ENCODE results near the gene EHHADH. TPM values are rescaled to one million over a fixed set of nuclear protein-coding genes. Genes with fewer than 3 reads are reported as not detected.

Gene EHHADH
- total RNA-seq, 1 donor from 2014 or later: 4.4 TPM

DNA sequence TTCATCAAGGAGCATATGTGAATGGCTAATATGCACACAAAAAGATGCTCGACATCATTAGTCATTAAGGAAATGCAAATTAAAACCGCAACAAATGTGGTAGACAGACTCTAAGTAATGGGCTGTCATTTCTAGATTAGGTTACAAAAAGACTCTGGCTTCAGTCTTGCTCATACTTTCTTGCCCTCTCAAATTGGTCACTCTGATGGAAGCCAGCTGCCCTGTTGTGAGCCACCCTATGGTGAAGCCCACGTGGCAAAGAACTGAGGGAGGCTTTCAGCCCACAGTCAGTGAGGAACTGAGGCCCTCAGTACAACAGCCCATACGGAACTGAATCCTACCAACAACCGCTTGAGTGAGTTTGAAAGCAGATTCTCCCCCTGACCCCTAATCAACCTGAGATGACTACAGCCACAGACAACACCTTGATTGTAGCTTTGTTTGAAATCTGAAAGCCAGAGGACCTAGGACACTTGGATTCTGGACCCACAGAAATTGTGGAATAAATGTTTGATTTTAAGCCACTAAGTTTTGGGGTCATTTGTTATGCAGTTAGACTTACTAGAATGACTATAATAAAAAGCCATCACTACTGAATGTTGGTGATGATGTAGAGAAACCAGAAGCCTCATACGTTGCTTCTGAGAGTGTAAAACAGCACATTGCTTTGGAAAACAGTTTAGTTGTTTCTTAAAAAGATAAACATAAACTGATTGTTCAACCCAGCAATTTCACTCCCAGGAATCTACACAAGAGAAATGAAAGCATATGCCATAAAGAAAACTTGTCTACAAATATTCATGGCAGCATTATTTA, 45.7 kb downstream of the EHHADH start:
- Mint-ChIP-seq H3K27me3 (ENCODE audit: low read depth, unreplicated experiment) (no peaks in the 10 kb centered on the region), H3K4me3 (ENCODE audit: unreplicated experiment) (no peak overlapping the region), H3K36me3 (ENCODE audit: low read depth, unreplicated experiment) (no peaks in the 10 kb centered on the region), H3K27ac (ENCODE audit: unreplicated experiment) (no peak overlapping the region), H3K4me1 (ENCODE audit: low read depth, unreplicated experiment) (peaks cover 4% of the 10 kb centered on the region), H3K9me3 (ENCODE audit: unreplicated experiment) (no peaks in the 10 kb centered on the region)
- no peaks in the 10 kb centered on the region for H3K27me3 ChIP-seq (ENCODE audit: insufficient read depth, low read length)
- TF ChIP-seq, protein P1, sequence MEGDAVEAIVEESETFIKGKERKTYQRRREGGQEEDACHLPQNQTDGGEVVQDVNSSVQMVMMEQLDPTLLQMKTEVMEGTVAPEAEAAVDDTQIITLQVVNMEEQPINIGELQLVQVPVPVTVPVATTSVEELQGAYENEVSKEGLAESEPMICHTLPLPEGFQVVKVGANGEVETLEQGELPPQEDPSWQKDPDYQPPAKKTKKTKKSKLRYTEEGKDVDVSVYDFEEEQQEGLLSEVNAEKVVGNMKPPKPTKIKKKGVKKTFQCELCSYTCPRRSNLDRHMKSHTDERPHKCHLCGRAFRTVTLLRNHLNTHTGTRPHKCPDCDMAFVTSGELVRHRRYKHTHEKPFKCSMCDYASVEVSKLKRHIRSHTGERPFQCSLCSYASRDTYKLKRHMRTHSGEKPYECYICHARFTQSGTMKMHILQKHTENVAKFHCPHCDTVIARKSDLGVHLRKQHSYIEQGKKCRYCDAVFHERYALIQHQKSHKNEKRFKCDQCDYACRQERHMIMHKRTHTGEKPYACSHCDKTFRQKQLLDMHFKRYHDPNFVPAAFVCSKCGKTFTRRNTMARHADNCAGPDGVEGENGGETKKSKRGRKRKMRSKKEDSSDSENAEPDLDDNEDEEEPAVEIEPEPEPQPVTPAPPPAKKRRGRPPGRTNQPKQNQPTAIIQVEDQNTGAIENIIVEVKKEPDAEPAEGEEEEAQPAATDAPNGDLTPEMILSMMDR (IDR thresholded peaks at IDR 0.05; ENCODE audit: insufficient read depth, low read depth, low read length): no peak
- no peak for TF ChIP-seq EZH2 (IDR thresholded peaks at IDR 0.05; ENCODE audit: insufficient read depth, low read length)
- DNase-seq (ENCODE audit: low read depth) (peak; percentile 89), FAIRE-seq (no peak)
- no peaks in the 10 kb centered on the region for H4K20me1 ChIP-seq (ENCODE audit: insufficient read depth, low read length)
- H3K4me2 ChIP-seq (ENCODE audit: low read length): peak overlapping the region; percentile 52
- H3K27ac ChIP-seq (ENCODE audit: low read depth, low read length): no peak overlapping the region
- H3K9ac ChIP-seq (ENCODE audit: low read length): no peak overlapping the region
- H3K79me2 ChIP-seq (ENCODE audit: insufficient read depth, low read length): no peaks in the 10 kb centered on the region
- H3K36me3 ChIP-seq (ENCODE audit: insufficient read depth, low read length): no peaks in the 10 kb centered on the region
- peaks cover 12% of the 10 kb centered on the region for H3K4me1 ChIP-seq (ENCODE audit: insufficient read depth, low read length)
- peak overlapping the region; percentile 57 for H2AFZ ChIP-seq (ENCODE audit: low read depth, low read length)
- no peak overlapping the region for H3K4me3 ChIP-seq (ENCODE audit: insufficient read depth, low read depth, low read length)
- no peaks in the 10 kb centered on the region for H3K9me3 ChIP-seq (ENCODE audit: insufficient read depth, low read depth, low read length)

DNA sequence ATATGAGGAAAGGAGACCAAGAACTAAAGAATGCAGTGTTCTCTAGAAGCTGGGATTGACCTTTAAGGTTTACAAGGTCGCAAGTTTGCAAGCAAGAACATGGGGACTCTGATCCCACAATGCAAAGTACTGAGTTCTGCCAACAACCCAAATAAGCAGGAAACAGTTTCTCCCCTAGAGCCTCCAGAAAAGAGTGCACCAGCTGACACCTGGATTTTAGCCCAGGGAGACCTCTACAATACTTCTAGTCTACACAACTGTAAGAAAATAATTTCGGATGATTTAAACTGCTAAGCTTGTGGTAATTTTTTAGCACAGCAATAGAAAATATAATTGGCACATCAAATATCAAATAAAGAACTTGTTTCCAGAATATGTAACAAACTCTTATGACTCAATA, 46.4 kb downstream of the EHHADH start:
- H3K9me3 Mint-ChIP-seq (ENCODE audit: unreplicated experiment): no peaks in the 10 kb centered on the region
- TF ChIP-seq EZH2 (IDR thresholded peaks at IDR 0.05; ENCODE audit: insufficient read depth, low read length): no peak
- TF ChIP-seq, protein P1 (IDR thresholded peaks at IDR 0.05; ENCODE audit: insufficient read depth, low read depth, low read length): no peak
- Histone ChIP-seq H3K79me2 (ENCODE audit: insufficient read depth, low read length) (no peaks in the 10 kb centered on the region), H2AFZ (ENCODE audit: low read depth, low read length) (no peak overlapping the region), H3K9me3 (ENCODE audit: insufficient read depth, low read depth, low read length) (no peaks in the 10 kb centered on the region), H4K20me1 (ENCODE audit: insufficient read depth, low read length) (no peaks in the 10 kb centered on the region), H3K27ac (ENCODE audit: low read depth, low read length) (no peak overlapping the region), H3K4me2 (ENCODE audit: low read length) (peak overlapping the region; percentile 52), H3K27me3 (ENCODE audit: insufficient read depth, low read length) (no peaks in the 10 kb centered on the region), H3K9ac (ENCODE audit: low read length) (no peak overlapping the region), H3K36me3 (ENCODE audit: insufficient read depth, low read length) (no peaks in the 10 kb centered on the region), H3K4me3 (ENCODE audit: insufficient read depth, low read depth, low read length) (no peak overlapping the region), H3K4me1 (ENCODE audit: insufficient read depth, low read length) (peaks cover 12% of the 10 kb centered on the region)
- peaks cover 2% of the 10 kb centered on the region for H3K36me3 Mint-ChIP-seq (ENCODE audit: low read depth, unreplicated experiment)
- FAIRE-seq: no peak
- no peak overlapping the region for H3K4me3 Mint-ChIP-seq (ENCODE audit: unreplicated experiment)
- DNase-seq (ENCODE audit: low read depth): no peak
- no peak overlapping the region for H3K27ac Mint-ChIP-seq (ENCODE audit: unreplicated experiment)
- H3K27me3 Mint-ChIP-seq (ENCODE audit: low read depth, unreplicated experiment): no peaks in the 10 kb centered on the region
- H3K4me1 Mint-ChIP-seq (ENCODE audit: low read depth, unreplicated experiment): peaks cover 4% of the 10 kb centered on the region

DNA sequence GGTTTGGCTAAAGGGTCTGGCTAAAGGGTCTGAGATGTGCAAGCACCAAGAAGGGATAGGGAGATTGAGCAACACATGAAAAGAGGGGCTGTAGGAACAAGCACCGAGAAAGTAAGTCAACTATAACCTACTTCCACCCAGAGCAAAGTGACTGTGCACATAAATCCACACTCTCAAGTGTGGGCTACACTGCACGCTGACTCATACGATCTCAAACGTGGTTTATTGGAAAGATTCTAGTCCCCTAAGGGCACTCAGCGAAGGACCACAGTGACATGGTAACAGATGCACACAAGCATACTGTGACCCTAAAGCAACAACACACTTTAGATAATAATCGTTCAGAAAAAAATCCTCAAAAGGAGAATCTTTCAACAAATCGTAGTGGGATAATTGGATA, 48.0 kb downstream of the EHHADH start:
- TF ChIP-seq, protein P1 (IDR thresholded peaks at IDR 0.05; ENCODE audit: insufficient read depth, low read depth, low read length): no peak
- TF ChIP-seq EZH2 (IDR thresholded peaks at IDR 0.05; ENCODE audit: insufficient read depth, low read length): no peak
- H3K4me3 ChIP-seq (ENCODE audit: insufficient read depth, low read depth, low read length): no peak overlapping the region
- H3K27me3 ChIP-seq (ENCODE audit: insufficient read depth, low read length): no peaks in the 10 kb centered on the region
- no peak overlapping the region for H3K4me3 Mint-ChIP-seq (ENCODE audit: unreplicated experiment)
- H4K20me1 ChIP-seq (ENCODE audit: insufficient read depth, low read length): no peaks in the 10 kb centered on the region
- no peaks in the 10 kb centered on the region for H3K36me3 ChIP-seq (ENCODE audit: insufficient read depth, low read length)
- DNase-seq (ENCODE audit: low read depth): no peak
- no peak overlapping the region for H2AFZ ChIP-seq (ENCODE audit: low read depth, low read length)
- peaks cover 15% of the 10 kb centered on the region for H3K4me1 ChIP-seq (ENCODE audit: insufficient read depth, low read length)
- no peak overlapping the region for H3K4me2 ChIP-seq (ENCODE audit: low read length)
- no peak overlapping the region for H3K27ac Mint-ChIP-seq (ENCODE audit: unreplicated experiment)
- no peak overlapping the region for H3K9ac ChIP-seq (ENCODE audit: low read length)
- no peaks in the 10 kb centered on the region for H3K9me3 Mint-ChIP-seq (ENCODE audit: unreplicated experiment)
- H3K36me3 Mint-ChIP-seq (ENCODE audit: low read depth, unreplicated experiment): peaks cover 7% of the 10 kb centered on the region
- H3K4me1 Mint-ChIP-seq (ENCODE audit: low read depth, unreplicated experiment): peaks cover 5% of the 10 kb centered on the region
- H3K79me2 ChIP-seq (ENCODE audit: insufficient read depth, low read length): no peaks in the 10 kb centered on the region
- no peaks in the 10 kb centered on the region for H3K27me3 Mint-ChIP-seq (ENCODE audit: low read depth, unreplicated experiment)
- FAIRE-seq: no peak
- H3K9me3 ChIP-seq (ENCODE audit: insufficient read depth, low read depth, low read length): no peaks in the 10 kb centered on the region
- H3K27ac ChIP-seq (ENCODE audit: low read depth, low read length): no peak overlapping the region

Measured in astrocyte (in vitro differentiated cells and primary cell).